Stimulated activated CD8-positive, alpha-beta memory T cell treated with anti-CD3 and anti-CD28 coated beads, Interleukin-12 subunit alpha, Interleukin-12 subunit beta, amount 100 ng/mL, for 24 hours (primary cell): ENCODE results near the gene P3H3.
"Not testable (repeated sequence)": the region's sequence is repeated elsewhere in the genome, so short reads cannot be mapped to it uniquely, and the experiment has no call there.

Source experiments
- DNase-seq: peaks from one replicate; pipeline ENCODE4 v3.0.0-alpha.2; 2020; ENCODE audit errors: extremely low read depth

The P3H3 gene

DNA sequence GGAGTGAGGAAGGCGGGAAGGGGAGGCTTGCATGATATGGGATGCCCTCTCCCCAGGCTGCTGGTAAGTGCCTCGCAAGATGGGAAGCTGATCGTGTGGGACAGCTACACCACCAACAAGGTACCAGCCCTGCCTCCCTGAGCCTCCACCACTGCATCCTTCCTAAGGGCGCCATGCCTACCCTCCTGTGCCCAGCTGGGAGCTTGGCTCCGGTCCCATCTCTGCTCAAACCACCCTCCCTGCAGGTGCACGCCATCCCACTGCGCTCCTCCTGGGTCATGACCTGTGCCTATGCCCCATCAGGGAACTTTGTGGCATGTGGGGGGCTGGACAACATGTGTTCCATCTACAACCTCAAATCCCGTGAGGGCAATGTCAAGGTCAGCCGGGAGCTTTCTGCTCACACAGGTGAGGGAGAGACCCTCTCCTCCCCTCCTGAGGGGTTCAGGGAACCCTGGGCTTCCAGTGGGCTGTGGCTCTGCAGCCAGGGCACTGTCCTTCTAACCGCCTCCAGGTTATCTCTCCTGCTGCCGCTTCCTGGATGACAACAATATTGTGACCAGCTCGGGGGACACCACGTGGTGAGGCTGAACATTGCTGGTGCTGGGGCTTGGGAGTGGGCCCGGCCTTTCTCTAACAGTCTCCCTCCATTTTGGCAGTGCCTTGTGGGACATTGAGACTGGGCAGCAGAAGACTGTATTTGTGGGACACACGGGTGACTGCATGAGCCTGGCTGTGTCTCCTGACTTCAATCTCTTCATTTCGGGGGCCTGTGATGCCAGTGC is 15.1 kb downstream of the P3H3 start:
- no peak for DNase-seq

- no peak for DNase-seq
These were observed 17.2 kb downstream of the P3H3 start for GRCh38 chr12:6845395-6845794.

GRCh38 chr12:6846316-6846869 is 18.2 kb downstream of the P3H3 start:
- no peak for DNase-seq

- DNase-seq = no peak
These were observed 19.5 kb downstream of the P3H3 start for GRCh38 chr12:6847676-6848075.

DNA sequence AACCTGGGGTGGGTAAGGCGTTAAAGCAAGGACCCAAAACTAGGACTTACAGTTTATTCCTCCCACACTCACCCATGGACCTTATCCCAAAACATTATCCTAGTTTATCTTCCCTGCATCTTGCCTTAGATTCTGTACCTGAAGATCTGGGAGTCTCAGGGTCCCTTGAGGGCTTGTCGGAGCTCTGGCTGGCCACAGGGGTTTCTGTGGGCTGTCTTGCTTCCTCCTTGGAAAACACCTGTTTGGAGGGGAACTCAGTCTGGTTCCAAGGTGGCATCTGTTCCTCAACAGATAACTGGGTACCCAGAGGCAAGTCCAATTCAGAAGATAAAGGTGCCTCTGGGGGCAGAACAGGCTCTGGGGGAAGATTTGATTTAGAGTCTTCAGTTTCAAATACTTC is 21.2 kb downstream of the P3H3 start:
- no peak for DNase-seq

DNA sequence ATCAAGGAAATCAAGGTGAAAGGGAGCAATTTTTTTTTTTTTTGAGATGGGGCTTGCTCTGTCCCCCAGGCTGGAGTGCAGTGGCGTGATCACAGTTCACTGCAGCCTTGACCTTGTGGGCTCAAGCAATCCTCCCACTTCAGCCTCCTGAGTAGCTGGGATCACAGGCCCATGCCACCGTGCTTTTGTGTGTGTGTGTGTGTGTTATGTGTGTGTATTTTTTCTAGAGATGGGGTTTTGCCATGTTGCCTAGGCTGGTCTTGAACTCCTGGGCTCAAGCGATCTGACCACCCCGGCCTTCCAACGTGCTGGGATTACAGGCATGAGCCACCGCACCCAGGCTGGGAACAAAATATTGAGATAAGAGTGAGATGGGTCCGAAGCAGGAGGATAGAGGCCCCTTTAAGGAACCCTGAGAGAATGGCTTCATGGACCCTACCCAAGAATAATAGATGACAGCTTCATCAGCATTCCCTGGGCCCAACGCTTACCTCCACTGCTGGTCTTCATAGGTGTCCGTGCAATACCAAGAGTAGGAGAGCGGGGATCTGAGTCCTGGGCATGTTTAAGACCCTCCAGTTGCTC is 21.9 kb downstream of the P3H3 start:
- no peak for DNase-seq

DNA sequence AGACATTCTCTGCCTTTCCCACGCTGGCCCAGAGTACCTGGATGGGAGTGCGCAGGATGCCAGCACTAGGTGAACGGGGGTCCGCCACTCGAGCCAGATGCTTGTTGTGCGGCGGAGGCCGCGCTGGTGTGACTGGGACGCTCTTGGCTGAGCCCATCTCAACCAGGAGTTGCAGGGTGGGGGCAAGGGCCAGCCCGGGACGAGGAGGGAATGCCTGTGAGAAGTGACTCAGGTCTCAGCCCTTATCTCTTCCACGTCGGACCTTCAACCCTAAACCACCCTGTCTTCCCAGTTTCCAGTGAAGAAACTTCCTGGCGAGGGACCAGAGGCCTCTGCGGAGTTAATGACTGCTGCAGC is 22.6 kb downstream of the P3H3 start:
- no peak for DNase-seq

DNA sequence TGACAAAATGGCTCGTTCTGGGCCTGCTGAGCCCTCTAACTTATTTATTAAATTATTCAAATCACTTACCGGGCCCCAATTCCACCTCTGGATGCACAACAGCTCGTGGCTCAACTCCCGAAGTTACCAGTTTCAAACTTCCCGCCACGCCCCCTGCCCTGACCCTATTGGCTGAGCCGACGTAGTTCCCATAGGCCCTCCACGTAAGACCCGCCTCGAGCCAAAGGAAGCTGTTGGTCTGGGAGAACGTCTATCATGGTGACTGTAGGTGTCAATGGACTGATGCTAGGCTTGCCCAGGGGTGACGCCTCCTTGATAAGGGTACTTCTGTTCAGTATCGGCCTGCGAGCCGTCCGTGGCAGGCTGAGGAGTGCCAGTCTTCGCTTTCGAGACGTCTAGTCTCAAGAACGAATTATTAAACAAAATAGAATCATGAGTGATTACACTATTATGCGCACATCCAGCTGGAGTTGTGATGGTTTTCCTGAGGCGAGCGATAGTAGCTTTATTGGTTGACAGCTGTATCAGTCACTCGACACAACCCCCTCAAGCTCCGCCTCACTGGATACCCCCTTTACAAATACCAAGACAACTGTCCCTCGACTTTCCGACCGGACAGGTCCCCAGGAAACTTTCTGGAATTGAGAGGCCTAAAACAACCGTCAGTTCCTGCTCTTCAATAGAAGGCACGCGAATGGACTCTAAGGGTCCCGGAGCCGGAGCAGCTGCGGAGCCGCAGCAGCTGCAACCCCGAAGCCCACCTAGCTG is 23.1 kb downstream of the P3H3 start, which contains the start of gene CDCA3:
Gene CDCA3, minus strand, starts transcription at position 134 of the 768 bp plus-strand sequence. CDS start 334 bp downstream, outside the sequence.
- DNase-seq = peak; percentile 79

DNA sequence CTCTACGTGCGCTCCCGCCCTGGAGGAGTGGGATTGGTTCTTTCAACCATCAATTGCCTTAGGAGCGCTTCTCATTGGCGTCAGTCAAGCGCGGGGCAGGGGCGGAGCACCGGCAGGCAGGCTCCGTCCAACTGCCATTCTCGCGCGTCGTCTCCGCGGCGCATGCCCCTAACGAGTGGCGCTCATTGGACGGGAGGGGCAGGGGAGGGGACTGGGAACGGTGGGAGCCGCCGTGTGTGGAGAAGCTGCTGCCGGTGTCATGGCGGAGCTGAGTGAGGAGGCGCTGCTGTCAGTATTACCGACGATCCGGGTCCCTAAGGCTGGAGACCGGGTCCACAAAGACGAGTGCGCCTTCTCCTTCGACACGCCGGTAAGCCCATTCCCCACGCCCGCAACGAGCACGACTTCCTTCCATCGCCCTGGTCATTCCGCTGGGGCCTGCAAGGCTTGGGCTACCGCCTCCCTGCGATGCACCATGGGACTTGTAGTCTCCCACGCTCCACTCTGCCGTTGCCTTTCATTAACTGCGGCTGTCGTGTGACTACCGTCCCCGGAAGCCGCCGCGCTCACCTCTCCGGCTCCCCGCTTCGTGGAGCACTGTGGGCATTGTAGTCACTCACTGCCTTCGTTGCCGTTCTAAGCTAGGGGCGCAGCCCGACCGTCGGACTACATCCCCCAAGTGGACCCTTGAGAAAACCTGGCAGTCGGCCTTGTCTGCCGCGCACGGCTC is 23.9 kb downstream of the P3H3 start, which contains the start of gene USP5:
Gene USP5, plus strand, starts transcription at position 230 of the 730 bp plus-strand sequence. Its CDS starts 30 bp downstream, at position 260.
- DNase-seq = peak; percentile 97

GRCh38 chr12:6852651-6853354 is 24.6 kb downstream of the P3H3 start:
- DNase-seq = peak; percentile 53

DNA sequence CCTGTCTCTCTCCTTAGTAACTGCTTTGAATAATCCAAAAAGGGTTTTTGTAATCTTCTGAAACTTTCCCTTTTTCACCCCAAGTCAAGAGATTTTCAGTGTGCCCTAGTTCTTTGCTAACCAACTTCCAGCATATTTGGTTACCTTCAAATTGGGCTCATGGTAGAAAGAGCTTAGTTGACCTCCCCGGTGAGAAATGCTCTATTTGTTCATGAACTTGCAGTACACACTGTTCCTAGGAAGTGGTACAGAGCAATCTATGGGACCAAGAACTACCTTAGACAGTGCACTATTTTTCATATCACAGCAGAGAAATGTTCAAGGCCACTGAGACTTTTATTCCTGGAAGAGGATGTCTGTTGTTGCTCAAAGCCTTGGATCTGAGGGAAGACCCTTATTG is 25.4 kb downstream of the P3H3 start:
- DNase-seq = no peak

- no peak for DNase-seq
These were observed 25.8 kb downstream of the P3H3 start for GRCh38 chr12:6854036-6854435.

DNA sequence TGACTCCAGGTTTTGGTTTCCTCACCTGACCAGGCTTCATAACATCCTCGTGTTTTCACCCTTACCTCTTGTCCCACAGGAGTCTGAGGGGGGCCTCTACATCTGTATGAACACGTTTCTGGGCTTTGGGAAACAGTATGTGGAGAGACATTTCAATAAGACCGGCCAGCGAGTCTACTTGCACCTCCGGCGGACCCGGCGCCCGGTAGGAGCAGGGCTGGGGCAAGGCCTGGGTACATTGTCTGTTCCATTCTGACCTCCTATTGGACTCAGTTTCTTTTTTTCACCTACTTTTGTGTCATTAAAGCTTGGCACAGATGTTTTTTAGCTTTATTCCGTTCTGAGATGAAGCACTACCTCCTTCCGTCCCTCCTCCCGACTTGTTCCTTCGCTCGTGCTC is 27.1 kb downstream of the P3H3 start:
- DNase-seq = no peak

DNA sequence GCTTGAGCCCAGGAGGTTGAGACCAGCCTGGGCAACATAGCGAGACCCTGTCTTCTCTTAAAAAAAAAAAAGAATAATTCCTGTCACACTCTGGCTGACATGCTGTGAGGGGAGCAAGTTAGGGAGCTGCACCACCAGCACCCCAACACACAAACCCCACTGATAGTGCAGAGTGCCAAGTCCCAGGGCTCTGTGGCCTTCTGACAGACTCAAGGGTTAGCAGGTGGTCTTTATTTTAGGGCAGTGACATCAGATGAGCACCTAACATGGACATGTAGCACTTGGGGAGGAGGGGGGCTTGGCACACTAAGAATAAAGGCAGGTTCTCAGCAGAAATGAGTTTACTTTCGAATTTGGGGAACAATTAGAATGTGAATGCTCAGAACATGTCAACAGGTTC is 30.6 kb downstream of the P3H3 start:
- DNase-seq = no peak

DNA sequence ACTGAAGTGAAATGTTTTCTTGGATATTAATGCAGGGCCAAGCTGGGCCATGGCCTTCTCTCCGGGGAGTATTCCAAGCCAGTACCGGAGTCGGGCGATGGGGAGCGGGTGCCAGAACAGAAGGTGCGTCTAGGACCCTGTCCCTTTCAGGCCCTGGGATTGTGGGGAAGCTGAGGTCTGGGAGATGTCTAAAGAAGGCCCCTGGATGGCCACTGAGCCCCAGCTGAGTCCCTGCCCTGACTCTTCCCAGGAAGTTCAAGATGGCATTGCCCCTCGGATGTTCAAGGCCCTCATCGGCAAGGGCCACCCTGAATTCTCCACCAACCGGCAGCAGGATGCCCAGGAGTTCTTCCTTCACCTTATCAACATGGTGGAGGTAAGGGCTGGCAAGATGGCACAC is 31.9 kb downstream of the P3H3 start:
- DNase-seq = no peak

DNA sequence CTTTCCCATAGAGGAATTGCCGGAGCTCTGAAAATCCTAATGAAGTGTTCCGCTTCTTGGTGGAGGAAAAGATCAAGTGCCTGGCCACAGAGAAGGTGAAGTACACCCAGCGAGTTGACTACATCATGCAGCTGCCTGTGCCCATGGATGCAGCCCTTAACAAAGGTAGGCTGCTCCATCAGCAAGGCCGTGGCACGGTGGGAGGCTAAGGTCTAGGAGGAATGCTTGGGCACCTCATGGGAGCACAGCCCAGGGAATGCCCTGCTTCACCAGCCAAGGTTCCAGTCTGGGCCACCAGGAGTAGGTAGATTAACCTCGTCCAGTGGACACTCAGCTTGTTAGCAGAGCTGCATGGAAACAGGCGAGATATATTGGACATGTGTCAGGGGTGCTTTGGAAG is 32.7 kb downstream of the P3H3 start:
- DNase-seq = no peak

DNA sequence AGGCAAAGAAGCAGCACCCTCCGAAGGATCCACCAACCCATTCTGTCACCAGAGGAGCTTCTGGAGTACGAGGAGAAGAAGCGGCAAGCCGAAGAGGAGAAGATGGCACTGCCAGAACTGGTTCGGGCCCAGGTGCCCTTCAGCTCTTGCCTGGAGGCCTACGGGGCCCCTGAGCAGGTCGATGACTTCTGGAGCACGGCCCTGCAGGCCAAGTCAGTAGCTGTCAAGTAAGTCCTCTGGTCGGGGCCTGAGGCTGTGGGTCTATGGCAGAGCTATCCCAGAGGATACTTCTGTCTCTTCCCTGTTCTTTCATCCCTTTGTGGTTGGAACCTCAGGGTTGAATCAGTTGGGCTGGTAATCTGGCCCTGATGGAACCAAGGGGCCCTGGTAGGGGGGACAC is 33.2 kb downstream of the P3H3 start:
- no peak for DNase-seq

GRCh38 chr12:6863033-6863432 is 34.8 kb downstream of the P3H3 start:
- no peak for DNase-seq

- no peak for DNase-seq
These were observed 35.5 kb downstream of the P3H3 start for GRCh38 chr12:6863586-6864321.

DNA sequence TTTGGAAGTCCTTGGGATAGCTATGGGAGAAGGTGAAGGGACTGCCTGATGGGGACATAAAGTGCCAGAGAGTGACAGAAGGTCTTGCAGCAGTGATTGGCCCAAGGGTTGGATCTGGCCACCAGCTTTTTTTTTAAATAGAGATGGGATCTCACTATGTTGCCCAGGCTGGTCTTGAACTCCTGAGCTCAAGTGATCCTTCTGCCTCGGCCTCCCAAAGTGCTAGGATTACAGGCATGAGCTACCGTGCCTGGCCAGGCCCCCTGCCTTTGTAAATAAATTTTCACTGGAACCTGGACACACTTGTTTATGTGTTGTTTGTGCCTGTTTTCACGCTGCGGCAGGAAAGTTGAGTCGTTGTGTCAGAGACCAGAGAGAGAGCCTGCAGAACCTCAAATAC is 37.1 kb downstream of the P3H3 start:
- not testable (repeated sequence) for DNase-seq
